ENCODE measurements around the gene ARMC9.

ARMC9 gene

DNA sequence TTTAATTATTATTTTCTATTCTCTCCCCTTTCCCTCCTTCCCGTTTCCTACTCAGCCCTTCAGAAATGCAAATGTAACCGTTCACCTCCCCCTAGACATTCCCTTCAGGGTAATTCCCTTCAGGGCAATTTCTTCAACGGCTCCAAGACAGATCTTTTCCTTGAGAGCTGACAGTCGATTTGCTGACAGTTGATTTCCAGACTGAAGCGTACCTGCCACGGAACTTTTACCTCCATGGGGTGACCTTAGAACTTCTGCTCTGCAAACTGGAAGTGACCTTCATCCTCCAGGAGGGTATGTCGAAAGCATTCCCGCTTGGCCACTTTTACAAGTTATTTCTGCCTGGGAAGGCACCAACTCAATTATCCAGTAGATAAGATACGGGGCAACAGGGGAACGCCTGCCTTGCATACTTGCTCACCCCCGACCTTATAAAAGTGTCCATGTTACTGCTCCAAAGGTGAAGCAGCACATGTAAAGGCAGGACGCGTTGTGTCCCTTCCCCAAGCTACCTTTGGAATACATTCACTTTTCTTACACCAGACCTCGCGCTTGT is 215.6 kb downstream of the ARMC9 start:
- DNase-seq (ENCODE audit: low read depth, low spot score) = no peak

DNA sequence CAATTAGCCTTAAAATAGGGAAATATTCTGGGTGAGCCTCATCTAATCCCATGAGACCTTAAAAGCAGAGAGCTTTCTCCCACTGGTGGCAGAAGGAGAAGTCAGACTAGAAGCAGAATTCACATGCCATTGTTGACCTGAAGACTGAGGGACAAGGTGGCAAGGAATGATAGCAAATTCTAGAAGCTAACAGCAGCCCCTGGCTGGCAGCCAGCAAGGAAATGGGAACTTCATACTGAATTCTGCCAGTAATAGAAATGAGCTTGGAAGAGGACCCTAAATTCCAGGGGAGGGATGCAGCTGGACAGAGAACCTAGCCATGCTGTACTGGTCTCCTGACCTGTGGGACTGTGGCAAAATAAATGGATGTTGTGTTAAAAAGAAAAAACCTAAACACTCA is 216.6 kb downstream of the ARMC9 start:
- no peak for DNase-seq (ENCODE audit: low read depth, low spot score)

DNA sequence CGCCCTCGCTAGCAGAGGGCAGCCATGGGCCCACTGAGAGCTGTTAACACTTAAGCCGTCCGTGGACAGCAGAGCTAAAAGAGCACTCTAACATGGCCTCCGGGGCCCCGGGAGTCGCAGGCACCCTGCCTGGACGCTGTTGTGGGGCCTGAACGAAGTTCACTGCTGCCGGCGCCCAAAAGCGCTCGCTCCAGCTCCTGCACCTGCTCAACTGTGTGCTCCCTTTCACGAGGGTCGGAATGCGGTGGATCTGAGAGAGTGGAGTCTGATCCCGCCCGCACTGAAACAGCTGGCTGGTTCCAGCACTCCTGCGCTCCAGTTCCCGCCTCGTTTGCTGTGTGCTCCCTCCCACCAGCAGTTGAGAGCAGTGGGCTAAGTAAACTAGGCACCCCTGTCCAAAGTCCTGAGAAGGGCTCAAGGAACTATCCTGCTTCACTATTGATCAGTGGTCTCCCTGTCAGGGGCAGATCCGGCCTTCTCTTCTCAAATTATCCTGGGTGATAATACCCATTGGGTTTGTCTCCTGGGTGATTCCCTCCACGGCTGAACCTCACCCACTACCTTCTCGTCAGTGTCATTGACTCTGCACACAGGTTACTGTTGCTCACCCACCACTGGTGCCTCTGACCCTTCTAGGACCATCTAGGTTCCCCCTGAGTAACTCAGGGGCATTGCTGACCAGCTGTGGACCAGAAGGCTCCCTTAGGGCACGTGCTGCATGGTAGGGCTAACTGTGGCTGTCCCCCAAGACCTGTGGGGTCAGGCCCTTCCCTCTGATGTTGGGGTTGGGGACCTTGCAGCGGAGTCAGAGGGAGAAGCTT is 220.6 kb downstream of the ARMC9 start:
- no peak for DNase-seq (ENCODE audit: low read depth, low spot score)

DNA sequence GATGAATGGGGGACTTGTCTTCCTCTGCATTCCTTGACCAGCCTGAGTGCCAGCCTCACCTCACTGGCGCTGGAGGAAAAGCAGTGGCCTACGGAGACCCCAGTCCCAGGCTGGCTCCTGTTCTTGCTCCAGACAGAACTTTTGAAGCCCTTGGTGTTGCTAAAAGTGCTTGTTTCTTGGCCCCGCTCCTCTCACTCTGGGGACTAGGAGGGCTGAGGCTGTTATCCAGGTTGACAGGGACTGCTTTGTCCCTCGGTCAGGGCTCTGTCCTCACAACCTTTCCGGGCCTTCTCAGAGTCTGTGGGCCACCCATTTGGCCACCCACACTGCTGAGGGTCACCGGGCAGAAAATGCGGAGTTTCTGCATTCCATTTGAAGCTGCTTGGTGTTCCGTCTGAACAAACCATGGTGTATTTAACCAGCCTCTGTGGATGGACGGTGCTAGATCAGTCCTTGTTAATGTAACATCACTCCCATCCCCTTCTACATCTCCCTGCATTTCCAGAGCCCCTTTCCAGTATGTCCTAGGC is 222.7 kb downstream of the ARMC9 start:
- DNase-seq (ENCODE audit: low read depth, low spot score) = no peak

DNA sequence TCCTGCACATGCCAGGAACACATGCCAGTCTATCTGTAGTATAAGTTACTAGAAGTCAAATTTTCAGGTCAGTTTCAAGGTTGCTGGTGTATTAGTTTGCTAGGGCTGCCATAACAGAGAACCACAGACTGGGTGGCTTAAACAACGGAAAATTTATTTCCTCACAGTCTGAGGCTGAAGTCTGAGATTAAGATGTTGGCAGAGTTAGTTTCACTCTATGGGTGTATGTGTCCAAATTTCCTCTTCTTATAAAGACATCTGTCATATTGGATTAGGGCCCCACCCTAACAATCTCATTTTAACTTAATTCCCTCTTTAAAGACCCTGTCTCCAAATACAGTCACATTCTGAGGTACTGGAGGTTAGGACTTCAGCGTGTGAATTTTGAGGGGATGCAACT is 223.6 kb downstream of the ARMC9 start:
- no peak for DNase-seq (ENCODE audit: low read depth, low spot score)

DNA sequence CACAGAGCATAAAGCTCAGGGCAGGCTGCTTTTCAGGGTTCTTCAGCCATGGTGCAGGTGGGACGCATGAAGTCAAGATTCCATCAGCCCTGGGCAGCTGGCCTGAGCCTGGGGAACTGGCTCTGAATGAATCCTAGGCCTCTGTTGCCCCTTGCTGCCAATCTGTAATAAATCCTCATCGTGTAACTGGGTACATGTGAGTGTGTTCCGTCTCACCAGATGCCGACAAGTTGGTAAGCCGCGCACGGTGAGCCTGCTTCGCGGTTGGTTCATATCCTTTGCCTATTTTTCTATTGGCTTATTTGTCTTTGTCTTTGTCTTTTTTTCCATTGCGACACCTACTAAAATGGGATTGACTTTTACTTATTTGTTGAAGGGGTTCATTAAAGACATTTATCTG is 224.7 kb downstream of the ARMC9 start:
- no peak for DNase-seq (ENCODE audit: low read depth, low spot score)
